OCI-LY7 (cell line): ENCODE measurements around the gene NRIP1. TPM values are rescaled to one million over a fixed set of nuclear protein-coding genes. Genes with fewer than 3 reads are reported as not detected.

Experiments used
- BruUV-seq: library from RNA; stranded (reverse); fragments of 400-500 nt; replicated peaks from 2 replicates; lab custom pipeline; 2021; lab: Mats Ljungman, UMichigan
- CTCF ChIA-PET: fragments of 300-600 bp; sonication (Branson Sonifier 250); formaldehyde crosslinking; loops from one replicate; lab custom pipeline; 2022; ENCODE audit warnings: antibody characterized with exemption; ENCODE audit not compliant: unreplicated experiment; lab: Charles Lee
- POLR2A ChIA-PET: fragments of 300-600 bp; sonication (Branson Sonifier 250); formaldehyde crosslinking; loops from one replicate; lab custom pipeline; 2022; ENCODE audit warnings: antibody characterized with exemption; lab: Charles Lee
- DNase-seq: peaks from one replicate; pipeline ENCODE4 v3.0.0-alpha.2; 2015; ENCODE audit warnings: low spot score
- H2AFZ ChIP-seq: fragments of 200-600 bp; sonication (generic), shearing (Covaris generic); 2 replicates; pipeline ENCODE4 v1.6.1; 2014; ENCODE audit warnings: mild to moderate bottlenecking, antibody characterized with exemption, low read length, moderate library complexity
- H3K27ac ChIP-seq: fragments of 200-600 bp; sonication (generic); 2 replicates; pipeline ENCODE4 v1.5.1; 2014; ENCODE audit warnings: mixed run types, low read depth, mild to moderate bottlenecking, moderate library complexity, low read length, inconsistent platforms; ENCODE audit not compliant: poor library complexity, severe bottlenecking
- H3K36me3 ChIP-seq: fragments of 200-600 bp; sonication (generic); 2 replicates; pipeline ENCODE4 v1.6.1; 2014; ENCODE audit warnings: mild to moderate bottlenecking, antibody characterized with exemption, low read length, moderate library complexity, mixed read lengths; ENCODE audit not compliant: insufficient read depth
- H3K4me1 ChIP-seq: fragments of 200-600 bp; sonication (generic); 2 replicates; pipeline ENCODE4 v1.5.1; 2014; ENCODE audit warnings: mild to moderate bottlenecking, low read length; ENCODE audit not compliant: insufficient read depth, poor library complexity, severe bottlenecking
- H3K4me2 ChIP-seq: fragments of 200-600 bp; sonication (generic); 2 replicates; pipeline ENCODE4 v1.6.1; 2014; ENCODE audit warnings: mild to moderate bottlenecking, low read length
- H3K4me3 ChIP-seq: fragments of 200-600 bp; sonication (generic); 2 replicates; pipeline ENCODE4 v1.5.1; 2014; ENCODE audit warnings: mild to moderate bottlenecking, low read depth, low read length; ENCODE audit not compliant: poor library complexity, severe bottlenecking
- H3K79me2 ChIP-seq: fragments of 200-600 bp; sonication (generic); 2 replicates; pipeline ENCODE4 v1.6.1; 2016; ENCODE audit warnings: low read depth, mild to moderate bottlenecking, low read length, moderate library complexity, mixed read lengths; ENCODE audit not compliant: insufficient read depth
- H3K9me2 ChIP-seq: fragments of 200-600 bp; sonication (generic); 2 replicates; pipeline ENCODE4 v1.6.1; 2016; ENCODE audit warnings: mild to moderate bottlenecking, low read length, mixed read lengths; ENCODE audit not compliant: insufficient read depth
- H3K9me3 ChIP-seq: fragments of 200-600 bp; sonication (generic); 2 replicates; pipeline ENCODE4 v1.6.1; 2014; ENCODE audit warnings: mild to moderate bottlenecking, mixed run types, low read length, mixed read lengths
- H4K20me1 ChIP-seq: fragments of 200-600 bp; sonication (generic); 2 replicates; pipeline ENCODE4 v1.6.1; 2014; ENCODE audit warnings: mild to moderate bottlenecking, antibody characterized with exemption, low read length, moderate library complexity, mixed read lengths; ENCODE audit not compliant: insufficient read depth
- CTCF ChIP-seq: fragments of 200-600 bp; sonication (generic); conservative IDR thresholded peaks from 2 replicates; pipeline ENCODE4 v1.5.1; 2014; ENCODE audit warnings: mild to moderate bottlenecking, antibody characterized with exemption, low read length, moderate library complexity, mixed read lengths
- EZH2phosphoT487 ChIP-seq: fragments of 200-600 bp; sonication (generic); IDR thresholded peaks from 2 replicates; pipeline ENCODE4 v1.6.1; 2018; ENCODE audit warnings: low read depth, borderline replicate concordance, mild to moderate bottlenecking, mixed run types, antibody characterized with exemption, low read length, moderate library complexity, mixed read lengths
- intact Hi-C: fragments of 100-400 bp; cut with micrococcal nuclease; formaldehyde crosslinking; loops from one replicate; pipeline ENCODE4 v1.10.0; 2022; ENCODE audit not compliant: unreplicated experiment
- total RNA-seq, 2 experiments: library from RNA; depleted of rRNA in 1 of 2; stranded (reverse); fragments of >200 nt in 1 of 2; shearing (Covaris generic) in 1 of 2; gene quantifications; 2 replicates each; pipeline ENCODE4 v1.2.3, GENCODE V29; 2014 to 2022

The NRIP1 gene
- total RNA-seq, 2 experiments from 2014 or later: not detected

GRCh38 chr21:15050568-15051377, 14.0 kb downstream of the NRIP1 start:
- no TSS peak for BruUV-seq
- POLR2A ChIA-PET: interaction anchor here (0.5 to 0.6 kb wide), 2 partner anchors 388 to 569 kb away, joined by 3 read pairs; no protein-coding TSS in a partner anchor

GRCh38 chr21:15045017-15045416, 19.8 kb downstream of the NRIP1 start:
- Histone ChIP-seq H4K20me1 (no peaks in the 10 kb centered on the region), H3K36me3 (no peaks in the 10 kb centered on the region), H3K9me3 (no peaks in the 10 kb centered on the region), H3K4me1 (no peaks in the 10 kb centered on the region), H3K9me2 (no peaks in the 10 kb centered on the region), H3K4me3 (no peak overlapping the region), H2AFZ (no peak overlapping the region), H3K27ac (no peak overlapping the region), H3K79me2 (no peaks in the 10 kb centered on the region), H3K4me2 (no peak overlapping the region)
- no peak for TF ChIP-seq EZH2phosphoT487
- TF ChIP-seq CTCF: no peak
- intact Hi-C loops: no loop called here
- CTCF ChIA-PET: no interaction called here
- POLR2A ChIA-PET: interaction anchor here (1.3 kb wide), 1 partner anchor 14 kb away, joined by 5 read pairs; no protein-coding TSS in a partner anchor
- DNase-seq: no peak
- BruUV-seq: no TSS peak

More at GRCh38 chr21:15050568-15051377, 14.0 kb downstream of the NRIP1 start:
- no peak for DNase-seq
- Histone ChIP-seq H3K9me3 (no peaks in the 10 kb centered on the region), H3K9me2 (no peaks in the 10 kb centered on the region), H3K79me2 (no peaks in the 10 kb centered on the region), H3K4me2 (no peak overlapping the region), H2AFZ (no peak overlapping the region), H3K4me3 (no peak overlapping the region), H4K20me1 (no peaks in the 10 kb centered on the region), H3K27ac (no peak overlapping the region), H3K4me1 (no peaks in the 10 kb centered on the region), H3K36me3 (no peaks in the 10 kb centered on the region)
- no peak for TF ChIP-seq EZH2phosphoT487
- TF ChIP-seq CTCF: no peak
- CTCF ChIA-PET: no interaction called here
- intact Hi-C loops: no loop called here

- H2AFZ ChIP-seq: no peak overlapping the region
- DNase-seq: no peak
Observed at GRCh38 chr21:15042531-15042930, 22.3 kb downstream of the NRIP1 start.

More at GRCh38 chr21:15042531-15042930, 22.3 kb downstream of the NRIP1 start:
- Histone ChIP-seq H3K36me3 (no peaks in the 10 kb centered on the region), H3K9me3 (no peaks in the 10 kb centered on the region), H3K9me2 (no peaks in the 10 kb centered on the region), H3K27ac (no peak overlapping the region), H4K20me1 (no peaks in the 10 kb centered on the region), H3K4me1 (no peaks in the 10 kb centered on the region), H3K4me2 (no peak overlapping the region), H3K79me2 (no peaks in the 10 kb centered on the region), H3K4me3 (no peak overlapping the region)
- BruUV-seq: no TSS peak
- no peak for TF ChIP-seq EZH2phosphoT487
- TF ChIP-seq CTCF: no peak
- CTCF ChIA-PET: no interaction called here
- POLR2A ChIA-PET: no interaction called here
- intact Hi-C loops: no loop called here
